ENCODE results near the gene OSER1. TPM values are rescaled to one million over a fixed set of nuclear protein-coding genes. Genes with fewer than 3 reads are reported as not detected.

OSER1 gene
- total RNA-seq, 1 donor from 2014 or later: 25.6 TPM

GRCh38 chr20:44228465-44229258, 18.1 kb upstream of the OSER1 start:
- no peak for DNase-seq (ENCODE audit: extremely low read depth, low read depth, low spot score)

- DNase-seq (ENCODE audit: extremely low read depth, low read depth, low spot score): no peak
Measured at GRCh38 chr20:44224637-44225036, 14.1 kb upstream of the OSER1 start.

GRCh38 chr20:44223721-44224120, 13.2 kb upstream of the OSER1 start:
- DNase-seq (ENCODE audit: extremely low read depth, low read depth, low spot score): no peak

- no peak for DNase-seq (ENCODE audit: extremely low read depth, low read depth, low spot score)
Measured at GRCh38 chr20:44222633-44223368, 12.2 kb upstream of the OSER1 start.

- no peak for DNase-seq (ENCODE audit: extremely low read depth, low read depth, low spot score)
Measured at GRCh38 chr20:44222027-44222426, 11.5 kb upstream of the OSER1 start.

- no peak for DNase-seq (ENCODE audit: extremely low read depth, low read depth, low spot score)
Measured at GRCh38 chr20:44221368-44221954, 10.9 kb upstream of the OSER1 start.

- no peak for DNase-seq (ENCODE audit: extremely low read depth, low read depth, low spot score)
Measured at GRCh38 chr20:44219791-44220190, 9.2 kb upstream of the OSER1 start.

- DNase-seq (ENCODE audit: extremely low read depth, low read depth, low spot score): no peak
Measured at GRCh38 chr20:44219170-44219730, 8.7 kb upstream of the OSER1 start.

- no peak for DNase-seq (ENCODE audit: extremely low read depth, low read depth, low spot score)
Measured at GRCh38 chr20:44218446-44218845, 7.9 kb upstream of the OSER1 start.

GRCh38 chr20:44217342-44218092, 6.9 kb upstream of the OSER1 start:
- no peak for DNase-seq (ENCODE audit: extremely low read depth, low read depth, low spot score)

GRCh38 chr20:44215125-44215524, 4.6 kb upstream of the OSER1 start:
- DNase-seq (ENCODE audit: extremely low read depth, low read depth, low spot score): no peak

GRCh38 chr20:44212792-44213191, 2.2 kb upstream of the OSER1 start:
- DNase-seq (ENCODE audit: extremely low read depth, low read depth, low spot score): no peak

GRCh38 chr20:44211177-44212039, 837 bp upstream of the OSER1 start:
- no peak for DNase-seq (ENCODE audit: extremely low read depth, low read depth, low spot score)

GRCh38 chr20:44209686-44210405, 725 bp downstream of the OSER1 start:
- no peak for DNase-seq (ENCODE audit: extremely low read depth, low read depth, low spot score)

- no peak for DNase-seq (ENCODE audit: extremely low read depth, low read depth, low spot score)
Measured at GRCh38 chr20:44208770-44209169, 1.8 kb downstream of the OSER1 start.

- no peak for DNase-seq (ENCODE audit: extremely low read depth, low read depth, low spot score)
Measured at GRCh38 chr20:44208165-44208564, 2.4 kb downstream of the OSER1 start.

GRCh38 chr20:44207126-44207723, 3.3 kb downstream of the OSER1 start:
- no peak for DNase-seq (ENCODE audit: extremely low read depth, low read depth, low spot score)

- no peak for DNase-seq (ENCODE audit: extremely low read depth, low read depth, low spot score)
Measured at GRCh38 chr20:44206132-44206531, 4.4 kb downstream of the OSER1 start.

- DNase-seq (ENCODE audit: extremely low read depth, low read depth, low spot score): no peak
Measured at GRCh38 chr20:44204832-44205215, 5.7 kb downstream of the OSER1 start.
